Left lung (tissue), 10 donors: ENCODE data around the gene OGA. TPM values are rescaled to one million over a fixed set of nuclear protein-coding genes. Genes with fewer than 3 reads are reported as not detected.
"Not testable (repeated sequence)": the region's sequence is repeated elsewhere in the genome, so short reads cannot be mapped to it uniquely, and the experiment has no call there.

Experiments
- ATAC-seq: fragments of 200-7000 bp; cut with Tn5 transposase; one replicate; pipeline ENCODE4 v1.9.1; 2020; ENCODE audit warnings: moderate library complexity
- DNase-seq, 4 donors: peaks; one replicate each; pipeline ENCODE4 v3.0.0-alpha.2; 2013 to 2020
- H3K27ac ChIP-seq, 2 donors: fragments of 200-600 bp; sonication (generic) in 1 of 2; one replicate each; pipeline versions ENCODE4 v1.5.0 to v1.8.0; 2020 to 2021
- H3K27me3 ChIP-seq, 2 donors: fragments of 200-600 bp; sonication (generic) in 1 of 2; one replicate each; pipeline versions ENCODE4 v1.5.0 to v1.8.0; 2020 to 2021
- H3K36me3 ChIP-seq, 2 donors: fragments of 200-600 bp; sonication (generic) in 1 of 2; one replicate each; pipeline versions ENCODE4 v1.5.0 to v1.8.0; 2020 to 2021
- H3K4me1 ChIP-seq, 2 donors: fragments of 200-600 bp; one replicate each; pipeline ENCODE4 v1.8.0; 2021
- H3K4me3 ChIP-seq, 2 donors: fragments of 200-600 bp; sonication (generic) in 1 of 2; one replicate each; pipeline versions ENCODE4 v1.5.0 to v1.8.0; 2020 to 2021; ENCODE audit warnings: mild to moderate bottlenecking in 1 of 2
- H3K9me3 ChIP-seq, 2 donors: fragments of 200-600 bp; sonication (generic) in 1 of 2; one replicate each; pipeline versions ENCODE4 v1.5.0 to v1.8.0; 2020 to 2021
- CTCF ChIP-seq, 2 donors: fragments of 200-600 bp; sonication (generic) in 1 of 2; IDR thresholded peaks; one replicate each; pipeline versions ENCODE4 v1.5.0 to v1.8.0; 2021; ENCODE audit warnings: antibody characterized with exemption in 2 of 2
- intact Hi-C, 2 donors: fragments of 100-400 bp; cut with DNase I; formaldehyde crosslinking; loops; one replicate each; pipeline versions ENCODE4 v1.11.2 to v1.14.2; 2022
- polyA plus RNA-seq, 6 donors: library from polyadenylated mRNA; unstranded; fragments of 120-200 nt; gene quantifications; one replicate each; pipeline ENCODE4 v1.2.1, GENCODE V29; 2013; ENCODE audit not compliant: insufficient read length in 6 of 6
- total RNA-seq, 2 donors: library from RNA; stranded (reverse); fragmentation: NEBNext Ultra II Directional; extraction: Animal tissue kit (Norgen Biotek cat#: 25700); gene quantifications; one replicate each; pipeline ENCODE4 v1.2.1, GENCODE V29; 2021
- donor health status: DM: no; HTN: yes; CAD: no.
- donor health status: DM: no; HTN: no; CAD: no.

OGA gene
- total and polyA plus RNA-seq, 8 donors = 72.6 to 288 (median 232) TPM

- peaks cover 9 to 100% of the 10 kb centered on the region in 2 donors for H3K36me3 ChIP-seq
These were observed 24.7 kb downstream of the OGA start for GRCh38 chr10:101793526-101793925.

GRCh38 chr10:101789686-101790085 lies 28.6 kb downstream of the OGA start:
- no peaks in the 10 kb centered on the region for H3K27me3 ChIP-seq
- H3K9me3 ChIP-seq = no peaks in the 10 kb centered on the region
- TF ChIP-seq CTCF (IDR thresholded peaks at IDR 0.05) = no peak
- no peak overlapping the region for H3K27ac ChIP-seq
- DNase-seq = peak in 1 of 4 donors; percentile 14
- ATAC-seq = peak; percentile 55
- H3K4me1 ChIP-seq = no peaks in the 10 kb centered on the region
- H3K4me3 ChIP-seq = no peak overlapping the region
- intact Hi-C loops = no loop called here
- H3K36me3 ChIP-seq = peaks cover 9 to 98% of the 10 kb centered on the region in 2 donors

More at GRCh38 chr10:101793526-101793925, 24.7 kb downstream of the OGA start:
- Histone ChIP-seq H3K4me3 (no peak overlapping the region), H3K27me3 (no peaks in the 10 kb centered on the region), H3K9me3 (no peaks in the 10 kb centered on the region), H3K4me1 (no peaks in the 10 kb centered on the region), H3K27ac (no peak overlapping the region)
- TF ChIP-seq CTCF (IDR thresholded peaks at IDR 0.05) = no peak
- DNase-seq (peak in 1 of 4 donors; percentile 48), ATAC-seq (no peak)
- intact Hi-C loops = no loop called here

- DNase-seq = peak in 2 of 4 donors; percentile 61 to 81
- H3K4me3 ChIP-seq, H3K9me3 ChIP-seq, H3K4me1 ChIP-seq, H3K27ac ChIP-seq, intact Hi-C loops, H3K27me3 ChIP-seq: not testable (repeated sequence)
- peak; percentile 79 for ATAC-seq
- H3K36me3 ChIP-seq = peaks cover 9 to 93% of the 10 kb centered on the region in 2 donors
These were observed 29.0 kb downstream of the OGA start for GRCh38 chr10:101789231-101789630.

- peaks cover 0 to 59% of the 10 kb centered on the region in 2 donors for H3K36me3 ChIP-seq
These were observed 32.4 kb downstream of the OGA start for GRCh38 chr10:101785801-101786200.

GRCh38 chr10:101784558-101784957 lies 33.7 kb downstream of the OGA start:
- ATAC-seq = no peak
- peaks cover 0 to 47% of the 10 kb centered on the region in 2 donors for H3K36me3 ChIP-seq
- TF ChIP-seq CTCF (IDR thresholded peaks at IDR 0.05) = no peak
- intact Hi-C loops = no loop called here
- no peak for DNase-seq
- H3K9me3 ChIP-seq = no peaks in the 10 kb centered on the region
- peaks cover 0 to 8% of the 10 kb centered on the region in 2 donors for H3K27me3 ChIP-seq
- no peak overlapping the region for H3K4me3 ChIP-seq
- H3K27ac ChIP-seq = no peak overlapping the region
- peaks cover 16 to 42% of the 10 kb centered on the region in 2 donors for H3K4me1 ChIP-seq

More at GRCh38 chr10:101785801-101786200, 32.4 kb downstream of the OGA start:
- intact Hi-C loops = no loop called here
- H3K27ac ChIP-seq = no peak overlapping the region
- no peaks in the 10 kb centered on the region for H3K9me3 ChIP-seq
- DNase-seq (no peak), ATAC-seq (no peak)
- H3K27me3 ChIP-seq = no peaks in the 10 kb centered on the region
- H3K4me1 ChIP-seq = peaks cover 8 to 30% of the 10 kb centered on the region in 2 donors
- TF ChIP-seq CTCF (IDR thresholded peaks at IDR 0.05) = no peak
- H3K4me3 ChIP-seq = no peak overlapping the region

GRCh38 chr10:101783736-101784118 lies 34.5 kb downstream of the OGA start:
- Histone ChIP-seq H3K27ac (peak overlapping the region; percentile 18 to 45), H3K4me1 (peaks cover 20 to 50% of the 10 kb centered on the region in 2 donors), H3K36me3 (peaks cover 0 to 38% of the 10 kb centered on the region in 2 donors), H3K27me3 (peaks cover 0 to 16% of the 10 kb centered on the region in 2 donors), H3K4me3 (peak overlapping the region; percentile 61 to 62), H3K9me3 (no peaks in the 10 kb centered on the region)
- no peak for ATAC-seq
- DNase-seq = no peak
- intact Hi-C loops = no loop called here
- TF ChIP-seq CTCF (IDR thresholded peaks at IDR 0.05) = no peak
